Measurements from ENCODE around the gene FGF22.

DNA sequence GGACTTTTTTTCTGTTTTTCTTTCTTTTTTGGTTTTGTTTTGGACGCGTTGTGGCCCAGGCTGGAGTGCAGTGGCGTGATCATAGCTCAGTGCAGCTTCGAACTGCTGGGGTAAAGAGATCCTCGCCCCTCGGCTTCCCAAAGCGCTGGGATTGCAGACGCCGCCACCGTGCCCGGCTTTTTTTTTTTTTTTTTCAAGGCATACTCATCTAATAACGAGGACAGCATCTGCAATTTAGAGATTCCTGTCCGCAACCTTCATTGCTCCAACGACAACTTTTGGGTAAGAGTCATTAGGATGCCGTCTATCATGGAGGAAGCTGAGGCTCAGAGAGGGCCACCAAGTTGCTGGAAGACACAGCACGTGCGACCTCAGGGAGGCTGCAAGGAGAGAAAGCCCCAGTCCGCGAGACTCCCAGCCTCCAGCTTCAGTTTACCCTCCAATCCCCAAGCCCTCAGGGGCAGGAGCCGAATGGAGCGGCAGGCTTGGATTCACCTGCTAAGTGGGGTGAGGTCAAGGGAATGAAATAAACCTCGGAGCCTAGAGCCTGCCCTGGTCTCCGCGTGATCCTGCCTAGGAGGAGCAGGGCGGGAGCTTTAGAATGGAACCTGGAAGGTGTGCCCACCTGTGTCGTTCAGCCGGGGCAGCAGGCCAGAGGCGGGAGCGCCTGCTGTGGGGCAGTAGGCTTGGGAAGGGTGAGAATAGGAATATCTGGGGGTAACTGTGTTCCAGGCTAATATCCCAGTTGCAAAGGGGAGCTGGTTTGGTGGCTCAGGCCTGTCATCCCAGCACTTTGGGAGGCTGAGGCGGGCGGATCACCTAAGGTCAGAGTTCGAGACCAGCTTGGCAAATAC is 5.7 kb upstream of the FGF22 start:
- TF ChIP-seq, protein P1, sequence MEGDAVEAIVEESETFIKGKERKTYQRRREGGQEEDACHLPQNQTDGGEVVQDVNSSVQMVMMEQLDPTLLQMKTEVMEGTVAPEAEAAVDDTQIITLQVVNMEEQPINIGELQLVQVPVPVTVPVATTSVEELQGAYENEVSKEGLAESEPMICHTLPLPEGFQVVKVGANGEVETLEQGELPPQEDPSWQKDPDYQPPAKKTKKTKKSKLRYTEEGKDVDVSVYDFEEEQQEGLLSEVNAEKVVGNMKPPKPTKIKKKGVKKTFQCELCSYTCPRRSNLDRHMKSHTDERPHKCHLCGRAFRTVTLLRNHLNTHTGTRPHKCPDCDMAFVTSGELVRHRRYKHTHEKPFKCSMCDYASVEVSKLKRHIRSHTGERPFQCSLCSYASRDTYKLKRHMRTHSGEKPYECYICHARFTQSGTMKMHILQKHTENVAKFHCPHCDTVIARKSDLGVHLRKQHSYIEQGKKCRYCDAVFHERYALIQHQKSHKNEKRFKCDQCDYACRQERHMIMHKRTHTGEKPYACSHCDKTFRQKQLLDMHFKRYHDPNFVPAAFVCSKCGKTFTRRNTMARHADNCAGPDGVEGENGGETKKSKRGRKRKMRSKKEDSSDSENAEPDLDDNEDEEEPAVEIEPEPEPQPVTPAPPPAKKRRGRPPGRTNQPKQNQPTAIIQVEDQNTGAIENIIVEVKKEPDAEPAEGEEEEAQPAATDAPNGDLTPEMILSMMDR (IDR thresholded peaks at IDR 0.05) = no peak
- TF ChIP-seq POLR2A (IDR thresholded peaks at IDR 0.05) = no peak

Measured in ovary (tissue), 3 donors.